Measurements from ENCODE around the gene NCAPH2.

DNA sequence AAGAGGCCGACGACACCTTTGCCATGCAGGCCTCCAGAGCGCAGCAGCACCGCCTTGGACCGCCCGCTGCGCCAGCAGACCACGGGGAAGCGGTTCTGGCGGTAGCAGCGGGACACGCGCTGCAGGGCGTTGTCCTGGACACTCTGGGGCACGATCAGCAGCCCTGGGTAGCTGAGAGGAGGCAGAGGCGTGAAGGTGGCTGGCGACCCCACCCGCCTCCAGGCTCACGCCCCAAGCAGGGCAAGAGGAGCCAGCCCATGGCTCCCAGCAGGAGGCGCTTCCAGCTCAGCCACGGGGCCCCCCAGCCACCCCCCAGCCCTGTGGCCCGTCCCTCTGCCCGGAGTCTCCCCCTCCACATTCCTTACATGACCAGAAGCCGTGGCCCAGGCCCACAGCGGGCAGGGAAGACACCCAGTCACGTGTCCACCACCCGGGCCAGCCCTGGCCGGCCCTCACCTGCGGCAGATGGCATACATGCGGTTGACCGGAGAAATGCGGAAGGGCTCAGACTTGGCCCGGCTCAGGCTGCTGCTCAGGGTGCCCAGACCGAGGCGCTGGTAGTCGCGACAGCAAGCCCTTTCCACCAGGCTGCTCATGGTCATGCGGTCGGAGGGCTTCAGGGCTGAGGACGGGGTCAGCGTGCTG lies 48.4 kb upstream of the NCAPH2 start:
- no peak for TF ChIP-seq CTCF (IDR thresholded peaks at IDR 0.05)
- TF ChIP-seq POLR2A (IDR thresholded peaks at IDR 0.05): no peak

All from uterus (tissue), 2 donors.